KOPT-K1 (cell line): Measurements from ENCODE around the gene AKR1C2.
"Not testable (repeated sequence)": the region's sequence is repeated elsewhere in the genome, so short reads cannot be mapped to it uniquely, and the experiment has no call there.

Experiments
- H3K27ac ChIP-seq: fragments of 200-600 bp; sonication (generic); 2 replicates; pipeline ENCODE4 v1.5.1; 2016; ENCODE audit warnings: antibody characterized with exemption, mild to moderate bottlenecking, low read depth, low read length; ENCODE audit not compliant: poor library complexity, severe bottlenecking
- H3K36me3 ChIP-seq: fragments of 200-600 bp; sonication (generic); 2 replicates; pipeline ENCODE4 v1.5.1; 2017; ENCODE audit warnings: antibody characterized with exemption, mild to moderate bottlenecking, low read length, moderate library complexity; ENCODE audit not compliant: insufficient read depth
- H3K9me3 ChIP-seq: fragments of 200-600 bp; sonication (generic); 2 replicates; pipeline ENCODE4 v1.5.1; 2017; ENCODE audit warnings: antibody characterized with exemption, low read length, mild to moderate bottlenecking; ENCODE audit not compliant: insufficient read depth, poor library complexity, severe bottlenecking

The AKR1C2 gene

DNA sequence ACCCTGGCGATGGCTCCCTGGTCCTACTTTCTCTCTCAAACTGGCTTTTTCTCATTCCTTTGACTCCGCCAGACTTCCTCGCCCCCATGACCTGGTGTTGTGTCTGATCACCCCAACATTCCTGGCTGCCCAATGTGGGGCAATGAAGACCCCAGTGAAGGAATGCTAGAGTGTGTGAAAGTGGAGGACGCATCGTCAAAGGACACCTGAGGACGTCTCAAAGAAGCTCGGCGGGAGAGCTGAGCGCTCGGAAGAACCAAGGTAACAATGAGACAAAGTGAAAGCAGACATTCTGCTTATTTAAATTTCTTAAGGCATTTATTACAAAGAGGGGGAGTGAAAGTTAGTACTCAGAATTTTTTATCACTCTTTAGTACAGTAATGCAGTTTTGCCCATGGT lies 31.7 kb upstream of the AKR1C2 start:
- no peak overlapping the region for H3K27ac ChIP-seq
- peaks cover 16% of the 10 kb centered on the region for H3K9me3 ChIP-seq
- H3K36me3 ChIP-seq, result no peaks in the 10 kb centered on the region

GRCh38 chr10:5034588-5034987 lies 30.9 kb upstream of the AKR1C2 start:
- Histone ChIP-seq H3K9me3 (peaks cover 16% of the 10 kb centered on the region), H3K36me3 (no peaks in the 10 kb centered on the region), H3K27ac (no peak overlapping the region)

DNA sequence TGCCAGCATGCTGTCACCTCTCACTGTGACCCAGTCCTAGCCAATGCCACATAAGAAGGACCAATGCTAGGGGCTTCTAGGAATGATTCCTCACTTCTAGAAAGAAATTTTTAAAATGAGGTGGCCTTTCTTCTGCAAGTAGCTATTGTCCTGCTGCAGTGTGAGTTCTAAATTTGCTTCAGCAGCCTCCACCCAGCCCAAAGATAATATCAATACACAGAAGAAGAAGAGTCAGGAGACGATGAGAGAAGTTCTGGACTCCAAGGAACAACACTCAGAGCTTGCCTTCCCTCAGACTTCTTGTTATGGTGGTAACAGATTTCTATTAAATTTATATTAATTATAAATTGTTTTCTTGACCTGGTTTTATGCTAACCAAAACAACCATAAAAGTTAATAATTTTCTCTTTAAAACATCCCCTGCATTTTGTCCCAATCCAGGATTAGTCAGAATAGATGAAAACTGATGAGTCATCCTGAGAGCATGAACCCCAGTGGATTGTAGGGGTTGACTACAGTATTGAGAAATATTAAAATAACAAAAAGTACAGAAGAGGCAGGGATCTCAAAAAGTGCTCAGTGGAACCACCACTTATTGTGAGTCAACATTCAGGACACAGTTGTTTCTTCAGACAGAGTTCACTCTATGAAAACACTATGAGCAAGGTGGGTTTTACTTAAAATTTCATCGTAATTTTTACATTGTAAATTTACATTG lies 29.6 kb upstream of the AKR1C2 start:
- Histone ChIP-seq H3K36me3 (no peaks in the 10 kb centered on the region), H3K9me3 (peaks cover 16% of the 10 kb centered on the region), H3K27ac (no peak overlapping the region)

- H3K27ac ChIP-seq, H3K36me3 ChIP-seq: not testable (repeated sequence)
- H3K9me3 ChIP-seq, result peaks cover 16% of the 10 kb centered on the region
Observed at GRCh38 chr10:5032444-5032843, 28.8 kb upstream of the AKR1C2 start.

GRCh38 chr10:5031588-5031987 lies 27.9 kb upstream of the AKR1C2 start:
- H3K9me3 ChIP-seq, result peaks cover 16% of the 10 kb centered on the region
- not testable (repeated sequence) for H3K36me3 ChIP-seq, H3K27ac ChIP-seq

DNA sequence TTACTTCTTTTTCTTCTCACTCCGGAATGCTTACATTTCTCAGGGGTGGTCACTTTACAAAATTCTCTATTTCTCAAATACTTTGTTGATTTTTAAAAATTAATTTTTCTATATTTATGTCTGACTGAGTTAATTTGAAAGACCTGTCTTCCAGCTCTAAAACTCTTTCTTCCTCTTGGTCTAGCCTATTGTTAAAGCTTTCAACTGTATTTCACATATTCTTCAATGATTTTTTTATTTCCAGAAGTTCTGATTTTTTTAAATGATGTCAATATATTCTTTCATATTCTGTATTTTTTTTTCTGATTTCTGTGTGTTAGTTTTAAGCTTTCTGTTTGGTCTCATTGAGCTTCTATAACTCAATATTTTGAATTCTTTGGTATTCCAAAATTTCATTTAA lies 27.3 kb upstream of the AKR1C2 start:
- H3K27ac ChIP-seq, result no peak overlapping the region
- H3K36me3 ChIP-seq, result no peaks in the 10 kb centered on the region
- peaks cover 16% of the 10 kb centered on the region for H3K9me3 ChIP-seq

DNA sequence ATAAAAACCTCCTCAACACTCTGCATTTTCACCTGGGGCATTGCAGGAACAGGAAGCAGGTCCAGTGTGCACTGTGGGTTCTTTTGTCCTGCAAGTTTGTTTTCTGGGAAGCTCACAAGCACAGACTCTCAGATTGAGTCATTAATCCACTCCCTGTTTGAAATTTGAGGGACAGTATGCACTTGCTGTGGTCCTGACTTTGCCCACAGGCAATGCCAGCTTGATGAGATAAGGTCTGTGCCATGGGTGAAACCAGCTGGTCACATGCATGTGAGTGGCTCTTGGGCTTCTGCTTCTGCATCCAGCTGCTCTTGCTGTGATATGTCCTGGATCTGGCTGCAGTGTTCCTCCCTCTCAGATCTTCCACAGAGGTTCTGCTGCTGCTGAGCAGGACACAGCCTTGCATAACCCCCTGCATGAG lies 21.8 kb upstream of the AKR1C2 start:
- H3K9me3 ChIP-seq, H3K27ac ChIP-seq: not testable (repeated sequence)

DNA sequence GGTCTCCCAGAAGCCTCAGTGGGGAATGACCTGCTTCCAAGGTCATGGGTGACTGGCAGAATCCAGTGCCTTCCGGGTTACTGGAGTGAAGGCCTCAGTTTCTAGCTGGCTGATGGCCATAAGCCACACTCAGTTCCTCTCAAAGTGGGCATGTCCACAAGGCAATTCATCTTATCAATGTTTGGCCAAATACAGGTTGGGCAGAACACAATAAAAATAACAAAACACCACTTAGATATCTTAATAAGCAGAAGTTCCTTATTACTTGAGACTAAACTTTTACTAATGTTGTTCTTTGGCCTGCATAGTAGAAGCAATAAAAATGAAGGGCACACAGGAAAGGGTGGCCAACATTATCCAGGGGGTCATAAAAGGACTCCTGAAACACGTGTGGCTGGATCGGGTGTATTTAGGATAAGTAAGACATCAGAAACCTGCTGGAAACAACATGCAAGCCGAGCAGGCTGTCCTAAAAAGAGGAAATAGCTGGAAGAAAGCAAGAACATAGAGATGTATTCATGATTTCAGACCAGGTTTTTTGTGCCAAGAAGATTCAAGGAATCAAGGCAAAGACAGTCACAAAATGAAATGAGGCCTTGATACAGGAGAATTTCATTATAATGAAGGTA lies 19.6 kb upstream of the AKR1C2 start:
- no peak overlapping the region for H3K27ac ChIP-seq

More for the DNA sequence above, 21.8 kb upstream of the AKR1C2 start:
- not testable (repeated sequence) for H3K36me3 ChIP-seq

DNA sequence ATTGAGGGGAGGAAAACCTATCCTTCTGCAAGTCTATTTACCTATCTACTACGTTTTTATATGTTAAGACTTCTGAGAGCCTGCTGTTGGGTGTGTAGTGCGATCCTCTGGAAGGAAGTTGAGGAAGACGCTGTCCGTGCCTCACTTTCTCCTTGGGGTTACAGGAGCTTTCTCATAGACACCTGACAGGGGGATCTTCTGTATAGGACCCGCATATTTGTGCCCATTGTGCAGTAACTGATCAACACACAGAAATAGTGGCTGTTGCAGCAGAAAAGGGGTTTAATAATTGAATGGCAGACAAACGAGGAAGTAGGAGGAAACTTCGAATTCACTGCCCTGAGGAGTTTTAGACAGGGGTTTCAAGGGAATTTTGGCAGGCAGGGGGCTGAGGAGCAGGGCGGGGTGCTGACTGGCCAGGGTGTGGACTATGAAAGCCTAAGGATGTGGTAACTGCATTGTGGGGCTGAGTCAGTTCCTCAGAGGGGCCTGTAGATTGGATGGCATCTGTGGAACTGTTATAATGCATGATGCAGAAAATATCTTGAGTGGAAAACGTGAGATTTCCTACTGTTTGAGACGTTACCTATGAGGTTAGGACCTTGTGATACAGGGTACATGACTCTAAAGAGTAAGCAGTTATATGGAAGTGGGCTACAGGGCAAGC lies 18.1 kb upstream of the AKR1C2 start:
- not testable (repeated sequence) for H3K36me3 ChIP-seq, H3K27ac ChIP-seq, H3K9me3 ChIP-seq

More for the DNA sequence above, 19.6 kb upstream of the AKR1C2 start:
- no peaks in the 10 kb centered on the region for H3K9me3 ChIP-seq
- no peaks in the 10 kb centered on the region for H3K36me3 ChIP-seq

GRCh38 chr10:5019770-5020612 lies 16.3 kb upstream of the AKR1C2 start:
- H3K27ac ChIP-seq, result not testable (repeated sequence)

DNA sequence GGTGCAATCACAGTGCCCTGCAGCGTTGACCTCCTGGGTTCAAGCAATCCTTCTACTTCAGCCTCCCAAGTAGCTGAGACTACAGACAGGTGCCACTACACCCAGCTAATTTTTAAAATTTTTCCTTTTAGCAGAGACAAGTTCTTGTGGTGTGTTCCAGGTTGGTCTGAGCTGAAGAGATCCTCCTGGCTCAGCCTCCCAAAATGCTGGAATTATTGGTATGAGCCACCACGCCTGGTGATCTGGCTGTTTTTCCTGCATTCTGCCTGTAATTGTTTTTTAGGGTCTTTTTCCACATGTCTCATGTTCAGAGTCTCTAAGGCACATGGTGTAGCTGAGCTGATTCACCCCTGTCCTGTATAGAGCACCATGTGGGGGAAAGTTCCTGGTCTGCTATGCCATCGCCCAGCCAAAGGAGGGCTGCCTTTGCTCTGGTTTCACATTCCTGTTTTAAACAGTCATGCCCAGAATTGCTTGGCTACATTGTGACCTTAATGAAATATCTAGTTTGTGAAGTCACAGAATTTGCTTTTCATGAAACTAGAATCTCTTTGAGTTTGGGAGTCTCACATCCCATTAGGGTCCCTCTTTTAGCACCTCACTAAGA lies 15.1 kb upstream of the AKR1C2 start:
- H3K36me3 ChIP-seq, H3K9me3 ChIP-seq, H3K27ac ChIP-seq: not testable (repeated sequence)

More at GRCh38 chr10:5019770-5020612, 16.3 kb upstream of the AKR1C2 start:
- not testable (repeated sequence) for H3K9me3 ChIP-seq, H3K36me3 ChIP-seq

GRCh38 chr10:5018134-5018533 lies 14.5 kb upstream of the AKR1C2 start:
- Histone ChIP-seq H3K27ac (no peak overlapping the region), H3K9me3 (no peaks in the 10 kb centered on the region), H3K36me3 (no peaks in the 10 kb centered on the region)

- no peaks in the 10 kb centered on the region for H3K9me3 ChIP-seq
- no peaks in the 10 kb centered on the region for H3K36me3 ChIP-seq
- H3K27ac ChIP-seq, result no peak overlapping the region
Observed at GRCh38 chr10:5014936-5015335, 11.3 kb upstream of the AKR1C2 start.

DNA sequence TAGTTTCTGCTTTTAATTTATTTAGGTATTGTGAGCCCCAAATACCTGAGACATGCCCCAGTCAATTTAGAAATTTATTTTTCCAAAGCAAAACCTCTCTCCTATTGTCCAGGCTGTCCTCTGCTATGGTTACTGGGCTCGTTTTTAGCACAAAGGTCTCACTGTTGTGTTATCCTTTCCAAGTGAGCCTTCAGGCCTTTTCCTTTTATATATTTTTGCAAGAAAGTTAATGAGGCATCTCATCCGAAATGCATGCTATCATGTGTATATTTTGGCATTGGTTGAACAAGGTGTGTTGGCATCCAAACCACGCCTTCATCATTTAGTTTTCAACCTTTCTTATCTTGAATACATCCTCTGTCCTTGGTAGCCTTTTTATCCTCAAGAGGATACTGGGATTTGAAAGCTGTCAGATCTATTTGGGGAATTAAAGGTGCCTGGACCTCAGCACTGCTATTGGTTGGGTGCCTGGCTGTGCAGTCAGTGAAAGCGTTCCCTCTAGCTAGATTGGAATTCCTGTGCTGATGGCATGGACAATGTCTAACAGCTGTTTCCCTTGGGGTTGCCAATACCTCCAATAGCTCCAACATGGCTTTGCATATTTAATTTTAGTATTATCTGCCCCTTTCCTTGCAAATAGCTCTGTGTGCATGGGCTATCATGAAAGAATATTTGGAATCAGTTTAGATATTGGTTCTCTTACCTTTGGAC lies 10.7 kb upstream of the AKR1C2 start:
- H3K36me3 ChIP-seq, H3K27ac ChIP-seq, H3K9me3 ChIP-seq: not testable (repeated sequence)
